CD4-positive, alpha-beta memory T cell (primary cell): ENCODE results near the gene PTCD1. TPM values are rescaled to one million over a fixed set of nuclear protein-coding genes. Genes with fewer than 3 reads are reported as not detected.
"Not testable (repeated sequence)": the region's sequence is repeated elsewhere in the genome, so short reads cannot be mapped to it uniquely, and the experiment has no call there.

Source experiments
- CTCF ChIA-PET: fragments of 350-600 bp; sonication (Branson Sonifier 250); formaldehyde crosslinking; loops from one replicate; lab custom pipeline; 2021; ENCODE audit warnings: inconsistent platforms; ENCODE audit not compliant: partially characterized antibody; lab: Charles Lee
- POLR2A ChIA-PET: fragments of 350-600 bp; sonication (Branson Sonifier 250); formaldehyde crosslinking; loops from one replicate; lab custom pipeline; 2021; ENCODE audit not compliant: partially characterized antibody; lab: Charles Lee
- DNase-seq, 5 donors: peaks; one replicate each; pipeline versions ENCODE4 v3.0.0 to v3.0.0-alpha.2; 2020 to 2022; ENCODE audit warnings: mixed read lengths in 1 of 5
- H3K27ac ChIP-seq: one replicate; pipeline ENCODE4 v1.7.0; 2013; ENCODE audit warnings: low read depth, low read length
- H3K27me3 ChIP-seq: 2 replicates; pipeline ENCODE4 v1.7.0; 2013; ENCODE audit warnings: mild to moderate bottlenecking, low read length, moderate library complexity; ENCODE audit not compliant: insufficient read depth
- H3K36me3 ChIP-seq: 2 replicates; pipeline ENCODE4 v1.7.0; 2013; ENCODE audit warnings: mild to moderate bottlenecking, low read length, moderate library complexity; ENCODE audit not compliant: insufficient read depth
- H3K4me1 ChIP-seq: 2 replicates; pipeline ENCODE4 v1.7.0; 2013; ENCODE audit warnings: mild to moderate bottlenecking, low read length, moderate library complexity; ENCODE audit not compliant: insufficient read depth
- H3K4me3 ChIP-seq, 2 donors: one replicate each; pipeline ENCODE4 v1.7.0; 2013; ENCODE audit warnings: low read length in 2 of 2, mild to moderate bottlenecking in 1 of 2
- H3K9me3 ChIP-seq, 2 donors: one replicate each; pipeline ENCODE4 v1.7.0; 2013; ENCODE audit warnings: low read length in 2 of 2, control low read depth in 1 of 2; ENCODE audit not compliant: control insufficient read depth in 1 of 2
- H3K27ac Mint-ChIP-seq, 7 donors: one replicate each; pipeline ENCODE4 v1.8.0; 2020 to 2021; ENCODE audit warnings: mixed read lengths in 7 of 7, mild to moderate bottlenecking in 6 of 7, inconsistent platforms in 3 of 7, moderate library complexity in 3 of 7
- H3K27me3 Mint-ChIP-seq, 2 donors: one replicate each; pipeline ENCODE4 v1.8.0; 2020 to 2021; ENCODE audit warnings: mixed read lengths in 2 of 2
- H3K36me3 Mint-ChIP-seq, 2 donors: one replicate each; pipeline ENCODE4 v1.8.0; 2020 to 2021; ENCODE audit warnings: mixed read lengths in 2 of 2, inconsistent platforms in 1 of 2, mild to moderate bottlenecking in 1 of 2
- H3K4me1 Mint-ChIP-seq, 4 donors: one replicate each; pipeline ENCODE4 v1.8.0; 2020 to 2021; ENCODE audit warnings: mixed read lengths in 4 of 4, mild to moderate bottlenecking in 1 of 4
- H3K4me3 Mint-ChIP-seq, 8 donors: one replicate each; pipeline ENCODE4 v1.8.0; 2020 to 2021; ENCODE audit warnings: mixed read lengths in 8 of 8, mild to moderate bottlenecking in 7 of 8, moderate library complexity in 6 of 8, inconsistent platforms in 3 of 8
- H3K9me3 Mint-ChIP-seq, 8 donors: one replicate each; pipeline ENCODE4 v1.8.0; 2020 to 2021; ENCODE audit warnings: mixed read lengths in 8 of 8, mild to moderate bottlenecking in 5 of 8, inconsistent platforms in 3 of 8, moderate library complexity in 1 of 8
- intact Hi-C: fragments of 100-400 bp; cut with micrococcal nuclease; formaldehyde crosslinking; loops from one replicate; pipeline ENCODE4 v1.15.1; 2023
- polyA plus RNA-seq, 2 donors: library from polyadenylated mRNA; unstranded; fragments of 300-500 nt; fragmentation: Illumina TruSeq; gene quantifications; one replicate each; pipeline ENCODE4 v1.2.3, GENCODE V29; 2021
- total RNA-seq, 2 experiments: library from RNA; stranded (reverse); gene quantifications; one replicate each; pipeline ENCODE4 v1.2.3, GENCODE V29; 2021

PTCD1 gene
- total and polyA plus RNA-seq, 4 experiments from 2014 or later: 1.00 to 7.7 (median 5.7) TPM

- intact Hi-C loops: loop anchor here (1.0 to 2.0 kb wide), 3 partner anchors 12 to 56 kb away; partner anchors contain the start of genes ARPC1A, BUD31 and PDAP1
- Histone ChIP-seq H3K36me3 (peaks cover 26% of the 10 kb centered on the region), H3K4me1 (peaks cover 89% of the 10 kb centered on the region), H3K4me3 (peak overlapping the region; percentile 64 to 75), H3K27ac (peak overlapping the region; percentile 93), H3K27me3 (no peaks in the 10 kb centered on the region), H3K9me3 (no peaks in the 10 kb centered on the region)
- Mint-ChIP-seq H3K27me3 (no peaks in the 10 kb centered on the region), H3K9me3 (no peaks in the 10 kb centered on the region), H3K4me3 (peak overlapping the region; percentile 69 to 93 (median 87)), H3K27ac (peak overlapping the region; percentile 93 to 99 (median 98)), H3K4me1 (peaks cover 32 to 84% (median 54%) of the 10 kb centered on the region in 4 donors), H3K36me3 (peaks cover 17 to 39% of the 10 kb centered on the region in 2 donors)
- ChIA-PET CTCF (interaction anchor here (0.6 to 1.4 kb wide), 3 partner anchors 14 to 28 kb away, joined by 3 to 6 read pairs (median 3); partner anchors contain the start of genes BUD31 and PDAP1), POLR2A (interaction anchor here (0.6 to 12.5 kb wide), 12 partner anchors 9 to 246 kb away, joined by 3 to 130 read pairs (median 6); partner anchors contain the start of genes ARPC1A, BUD31, CPSF4 and PDAP1)
- DNase-seq: peak; percentile 90 to 99 (median 95)
These were observed 57.6 kb downstream of the PTCD1 start for GRCh38 chr7:99380823-99381663.

- H3K27me3 ChIP-seq: no peaks in the 10 kb centered on the region
- peaks cover 20% of the 10 kb centered on the region for H3K36me3 ChIP-seq
- ChIA-PET POLR2A (interaction anchor here (0.6 to 12.5 kb wide), 13 partner anchors 9 to 247 kb away, joined by 3 to 130 read pairs (median 5); partner anchors contain the start of genes ARPC1A, BUD31, CPSF4 and PDAP1), CTCF (interaction anchor here (1.2 to 1.4 kb wide), 2 partner anchors 15 to 29 kb away, joined by 3 to 6 read pairs; partner anchors contain the start of genes BUD31 and PDAP1)
- H3K4me1 ChIP-seq: peaks cover 90% of the 10 kb centered on the region
- H3K27ac Mint-ChIP-seq: peak overlapping the region; percentile 93 to 99 (median 98)
- H3K4me1 Mint-ChIP-seq: peaks cover 32 to 77% (median 55%) of the 10 kb centered on the region in 4 donors
- intact Hi-C loops: loop anchor here (2.0 kb wide), 1 partner anchor 55 kb away; the partner anchor contains the start of gene ARPC1A
- no peaks in the 10 kb centered on the region for H3K27me3 Mint-ChIP-seq
- H3K4me3 Mint-ChIP-seq: peak overlapping the region; percentile 69 to 93 (median 87)
- H3K9me3 ChIP-seq: no peaks in the 10 kb centered on the region
- peaks cover 17 to 39% of the 10 kb centered on the region in 2 donors for H3K36me3 Mint-ChIP-seq
- peak; percentile 23 to 62 (median 33) for DNase-seq
- peak overlapping the region; percentile 93 for H3K27ac ChIP-seq
- no peaks in the 10 kb centered on the region for H3K9me3 Mint-ChIP-seq
- H3K4me3 ChIP-seq: peak overlapping the region; percentile 64 to 75
These were observed 58.4 kb downstream of the PTCD1 start for GRCh38 chr7:99380032-99380822.

GRCh38 chr7:99379693-99380031 lies 58.9 kb downstream of the PTCD1 start:
- CTCF ChIA-PET, H3K9me3 Mint-ChIP-seq, DNase-seq, H3K9me3 ChIP-seq, H3K27me3 ChIP-seq, H3K27me3 Mint-ChIP-seq: not testable (repeated sequence)
- peak overlapping the region; percentile 69 to 93 (median 87) for H3K4me3 Mint-ChIP-seq
- Histone ChIP-seq H3K36me3 (peaks cover 20% of the 10 kb centered on the region), H3K4me3 (peak overlapping the region; percentile 64 to 75), H3K4me1 (peaks cover 89% of the 10 kb centered on the region), H3K27ac (peak overlapping the region; percentile 93)
- intact Hi-C loops: loop anchor here (2.0 to 5.0 kb wide), 2 partner anchors 55 to 237 kb away; partner anchors contain the start of genes ARPC1A and SMURF1
- peak overlapping the region; percentile 93 to 99 (median 98) for H3K27ac Mint-ChIP-seq
- peaks cover 17 to 39% of the 10 kb centered on the region in 2 donors for H3K36me3 Mint-ChIP-seq
- POLR2A ChIA-PET: interaction anchor here (0.7 to 12.5 kb wide), 10 partner anchors 10 to 126 kb away, joined by 3 to 130 read pairs (median 5); partner anchors contain the start of genes ARPC1A, BUD31, PDAP1 and ZKSCAN5
- peaks cover 32 to 77% (median 54%) of the 10 kb centered on the region in 4 donors for H3K4me1 Mint-ChIP-seq

GRCh38 chr7:99379043-99379577 lies 59.5 kb downstream of the PTCD1 start:
- no peaks in the 10 kb centered on the region for H3K27me3 Mint-ChIP-seq
- H3K9me3 Mint-ChIP-seq: no peaks in the 10 kb centered on the region
- no peaks in the 10 kb centered on the region for H3K9me3 ChIP-seq
- intact Hi-C loops: loop anchor here (5.0 kb wide), 1 partner anchor 237 kb away; the partner anchor contains the start of gene SMURF1
- H3K4me3 Mint-ChIP-seq: peak overlapping the region; percentile 69 to 93 (median 86)
- peak overlapping the region; percentile 64 to 75 for H3K4me3 ChIP-seq
- H3K4me1 Mint-ChIP-seq: peaks cover 32 to 72% (median 51%) of the 10 kb centered on the region in 4 donors
- peaks cover 20% of the 10 kb centered on the region for H3K36me3 ChIP-seq
- peak overlapping the region; percentile 93 to 99 (median 98) for H3K27ac Mint-ChIP-seq
- POLR2A ChIA-PET: interaction anchor here (0.7 to 12.5 kb wide), 7 partner anchors 9 to 126 kb away, joined by 3 to 130 read pairs (median 7); partner anchors contain the start of genes BUD31, PDAP1 and ZNF394
- no peaks in the 10 kb centered on the region for H3K27me3 ChIP-seq
- peaks cover 17 to 39% of the 10 kb centered on the region in 2 donors for H3K36me3 Mint-ChIP-seq
- H3K4me1 ChIP-seq: peaks cover 83% of the 10 kb centered on the region
- peak; percentile 58 to 90 (median 62) for DNase-seq
- CTCF ChIA-PET: interaction anchor here (0.7 kb wide), 1 partner anchor 8 kb away, joined by 3 read pairs; no protein-coding TSS in a partner anchor
- H3K27ac ChIP-seq: peak overlapping the region; percentile 93

- peak overlapping the region; percentile 36 to 82 for H3K4me3 ChIP-seq
- H3K9me3 ChIP-seq: no peaks in the 10 kb centered on the region
- peaks cover 19 to 51% (median 32%) of the 10 kb centered on the region in 4 donors for H3K4me1 Mint-ChIP-seq
- peaks cover 14% of the 10 kb centered on the region for H3K36me3 ChIP-seq
- peak overlapping the region; percentile 87 for H3K27ac ChIP-seq
- peaks cover 13 to 29% of the 10 kb centered on the region in 2 donors for H3K36me3 Mint-ChIP-seq
- peak; percentile 62 to 78 (median 68) for DNase-seq
- peaks cover 52% of the 10 kb centered on the region for H3K4me1 ChIP-seq
- H3K27me3 ChIP-seq: no peaks in the 10 kb centered on the region
- H3K4me3 Mint-ChIP-seq: peak overlapping the region; percentile 79 to 87 (median 81)
- ChIA-PET POLR2A (interaction anchor here (0.7 to 12.5 kb wide), 16 partner anchors 9 to 1054 kb away, joined by 3 to 130 read pairs (median 6); partner anchors contain the start of genes BUD31, MEPCE, PDAP1 and ZCWPW1), CTCF (interaction anchor here (1.0 to 1.5 kb wide), 2 partner anchors 12 to 19 kb away, joined by 3 read pairs; no protein-coding TSS in a partner anchor)
- H3K27me3 Mint-ChIP-seq: no peaks in the 10 kb centered on the region
- intact Hi-C loops: loop anchor here (1.0 to 5.0 kb wide), 5 partner anchors 18 to 233 kb away; partner anchors contain the start of genes BUD31, CPSF4, PDAP1 and PTCD1
- no peaks in the 10 kb centered on the region for H3K9me3 Mint-ChIP-seq
- peak overlapping the region; percentile 87 to 100 (median 98) for H3K27ac Mint-ChIP-seq
These were observed 63.4 kb downstream of the PTCD1 start for GRCh38 chr7:99375070-99375807.
